NCI-H748 (cell line): ENCODE measurements around the gene ITPK1.

Experiments
- DNase-seq: peaks from one replicate; lab custom pipeline; 2025; ENCODE audit not compliant: unreplicated experiment; lab: John Stamatoyannopoulos, UW

Gene ITPK1

GRCh38 chr14:93045965-93046704 lies 69.6 kb downstream of the ITPK1 start:
- DNase-seq = no peak

GRCh38 chr14:93045211-93045674 lies 70.5 kb downstream of the ITPK1 start:
- peak; percentile 33 for DNase-seq

- DNase-seq = no peak
These were observed 71.2 kb downstream of the ITPK1 start for GRCh38 chr14:93044556-93044955.

- no peak for DNase-seq
These were observed 71.6 kb downstream of the ITPK1 start for GRCh38 chr14:93044121-93044520.

GRCh38 chr14:93042968-93043940 lies 72.5 kb downstream of the ITPK1 start:
- no peak for DNase-seq

DNA sequence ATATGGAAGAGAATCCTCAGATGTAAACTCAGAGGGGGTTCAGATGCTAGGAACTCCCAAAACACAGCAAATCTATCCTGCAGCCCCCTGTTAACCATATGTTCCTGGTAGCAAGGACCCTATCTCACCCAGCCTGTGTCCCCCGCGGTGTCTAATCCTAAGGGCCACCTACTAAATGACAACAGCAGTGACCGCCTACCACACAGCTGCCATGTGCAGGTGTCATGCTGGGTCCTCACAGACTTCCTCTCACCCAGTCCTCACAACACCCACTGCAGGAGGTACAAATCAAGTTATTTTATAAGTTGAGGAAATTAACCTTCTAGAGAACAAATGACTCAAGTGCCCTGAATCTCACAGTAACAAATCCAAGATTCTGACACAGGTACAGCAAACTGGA lies 73.9 kb downstream of the ITPK1 start:
- no peak for DNase-seq

DNA sequence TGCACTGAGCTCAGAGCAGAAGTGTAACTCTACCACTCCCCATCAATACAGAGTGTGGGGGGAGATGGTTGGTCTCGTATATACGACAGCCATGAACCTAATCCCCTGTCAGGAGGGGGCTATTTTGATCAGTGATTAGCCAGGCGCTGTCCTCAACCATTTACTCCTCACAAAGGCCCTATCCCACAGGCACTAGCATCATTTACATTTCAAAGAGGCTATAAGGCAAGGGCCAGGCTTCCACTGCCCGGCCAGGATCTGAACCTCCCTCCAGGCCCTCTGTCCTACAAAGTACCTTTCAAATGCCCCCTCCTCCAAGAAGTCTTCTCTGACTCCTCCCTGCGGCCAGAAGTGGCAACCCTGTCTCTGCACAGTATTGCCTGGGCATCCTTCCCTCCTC lies 74.7 kb downstream of the ITPK1 start:
- DNase-seq = no peak

- DNase-seq = no peak
These were observed 75.3 kb downstream of the ITPK1 start for GRCh38 chr14:93040443-93040842.

DNA sequence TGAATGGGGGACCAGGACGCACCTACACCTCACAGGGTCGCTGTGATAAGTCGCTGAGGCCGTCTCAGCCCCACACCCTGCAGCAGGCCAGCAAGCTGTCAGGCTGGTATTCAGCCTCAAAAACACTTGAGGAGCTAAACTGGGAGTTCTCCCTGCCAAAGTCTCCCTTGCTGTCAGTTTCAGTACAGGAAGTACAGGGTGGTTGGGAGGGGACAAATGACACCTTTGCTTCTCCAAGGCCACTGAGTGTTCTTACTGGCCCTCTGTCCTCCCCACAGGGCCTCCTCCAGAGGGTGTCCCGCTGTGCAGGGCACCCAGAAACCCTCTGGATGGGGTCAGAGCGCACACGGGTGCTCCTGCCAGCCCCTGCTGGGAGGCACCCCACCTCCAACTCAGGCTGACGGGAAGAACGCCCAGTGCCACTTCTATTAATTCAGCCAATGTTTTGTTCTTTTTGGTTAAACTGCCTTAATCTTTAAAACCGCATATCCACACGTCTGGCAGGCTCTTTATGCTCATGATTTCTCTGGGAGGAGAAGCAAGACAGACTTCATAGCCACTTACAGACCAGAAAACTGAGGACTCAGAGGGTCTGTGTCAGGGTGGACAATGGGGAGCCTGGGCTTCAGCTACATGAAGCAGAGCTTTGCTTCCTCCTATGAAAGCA lies 75.9 kb downstream of the ITPK1 start:
- DNase-seq = no peak

- no peak for DNase-seq
These were observed 78.4 kb downstream of the ITPK1 start for GRCh38 chr14:93037351-93037750.

GRCh38 chr14:93036652-93037345 lies 78.9 kb downstream of the ITPK1 start:
- DNase-seq = no peak

GRCh38 chr14:93035917-93036651 lies 79.6 kb downstream of the ITPK1 start:
- no peak for DNase-seq

GRCh38 chr14:93035585-93035916 lies 80.2 kb downstream of the ITPK1 start:
- DNase-seq = no peak

GRCh38 chr14:93034671-93034994 lies 81.1 kb downstream of the ITPK1 start:
- no peak for DNase-seq

DNA sequence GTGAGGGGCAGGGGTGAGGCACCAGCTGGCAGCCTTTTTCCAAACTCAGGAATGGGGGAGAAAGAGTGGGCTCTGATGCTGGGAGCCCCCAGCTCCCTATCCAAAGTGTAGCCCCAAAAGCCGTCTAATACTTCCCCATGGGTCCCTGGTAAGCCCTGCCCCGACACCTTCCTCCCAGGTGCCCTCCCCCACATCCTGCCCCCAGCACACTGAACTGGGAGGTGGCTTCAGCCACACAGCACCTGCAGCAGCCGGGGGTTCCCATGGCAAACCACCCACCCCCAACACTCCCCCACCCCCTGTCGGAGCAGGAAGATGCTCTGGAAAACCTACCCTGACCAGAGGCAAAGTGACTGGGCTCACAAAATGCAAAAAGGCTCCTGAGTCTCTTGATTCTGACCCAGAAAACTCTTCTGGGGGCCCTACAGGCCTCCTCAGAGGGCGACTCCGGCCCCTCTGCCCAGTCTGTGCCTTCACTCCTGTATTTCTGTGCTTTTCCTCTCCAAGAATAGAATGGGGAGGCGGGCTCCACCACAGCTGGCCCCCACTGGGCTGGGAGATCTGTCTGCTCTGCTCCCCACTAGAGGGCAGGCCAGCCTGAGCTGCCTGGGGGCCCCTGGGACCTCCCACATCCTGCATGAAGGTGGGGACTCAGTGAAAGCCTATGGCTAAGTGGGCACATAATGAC lies 81.6 kb downstream of the ITPK1 start:
- DNase-seq = no peak

DNA sequence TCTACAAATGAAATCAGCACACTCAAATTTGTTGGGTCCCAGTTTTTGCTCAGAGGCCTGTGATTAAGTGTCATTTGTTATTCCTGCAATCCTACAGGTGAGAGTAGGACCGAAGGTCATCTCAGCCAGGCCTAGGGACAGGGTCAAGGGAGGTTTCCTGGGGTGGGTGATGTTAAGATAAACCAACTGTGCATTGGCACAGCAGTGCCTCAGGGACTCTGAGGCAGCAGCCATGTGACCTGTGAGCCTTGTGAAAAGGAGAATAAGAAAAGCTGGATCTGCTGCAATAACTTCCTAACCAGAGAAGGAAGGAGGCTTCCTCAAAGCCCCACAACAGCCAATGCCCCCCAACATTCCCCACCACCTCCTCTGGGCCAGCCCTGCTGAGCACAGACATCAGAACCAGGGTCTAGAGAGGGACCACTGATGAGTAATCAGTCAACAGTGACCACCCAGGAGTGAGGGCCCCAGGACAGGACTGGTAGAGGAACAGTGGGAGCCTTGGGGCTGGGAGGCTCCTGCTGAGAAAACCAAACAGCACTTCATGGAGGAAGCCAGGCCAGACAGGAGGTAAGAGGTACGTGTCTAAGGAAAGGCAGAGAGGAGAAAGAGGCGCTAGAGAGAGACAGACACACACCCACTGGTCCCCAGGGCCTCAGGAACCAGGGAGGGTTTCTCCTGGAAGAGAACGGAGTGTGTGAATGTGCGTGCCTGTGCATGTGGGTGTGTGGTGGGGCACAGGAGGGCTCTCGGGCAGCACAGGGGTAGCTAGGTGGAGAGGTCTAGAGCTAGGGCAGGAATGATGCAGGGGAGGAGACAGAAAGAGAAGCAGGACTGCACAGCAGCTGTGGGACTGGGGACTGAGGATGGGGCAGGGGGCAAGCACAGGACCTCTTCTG lies 82.4 kb downstream of the ITPK1 start:
- DNase-seq = no peak

DNA sequence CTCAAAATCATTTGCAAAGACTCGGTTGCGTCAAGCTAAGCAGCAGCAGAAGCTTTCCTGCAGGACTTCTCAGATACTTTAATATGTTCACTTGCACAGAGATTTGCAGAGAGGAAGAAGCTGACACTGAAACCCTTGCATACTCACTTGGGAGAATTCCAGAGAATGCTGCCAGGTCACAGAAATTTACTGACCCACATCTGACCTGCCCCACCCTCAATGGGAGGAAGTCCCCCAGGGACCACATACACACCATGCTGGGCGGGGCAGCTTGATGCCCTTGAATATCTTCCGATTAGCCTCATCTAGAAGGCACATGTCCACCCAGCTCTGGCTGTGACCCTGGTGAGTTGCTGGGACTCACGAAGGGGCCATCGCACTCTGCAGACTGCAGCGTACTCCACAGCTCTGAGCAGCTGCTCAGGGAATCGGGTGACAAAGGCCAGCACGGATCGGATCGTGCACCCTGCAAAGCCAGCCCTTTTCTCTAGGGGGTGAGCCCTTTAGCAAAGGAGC lies 83.2 kb downstream of the ITPK1 start:
- no peak for DNase-seq

- DNase-seq = no peak
These were observed 84.0 kb downstream of the ITPK1 start for GRCh38 chr14:93031505-93032315.
